HCT116 (cell line): ENCODE results near the gene KAZN. TPM values are rescaled to one million over a fixed set of nuclear protein-coding genes. Genes with fewer than 3 reads are reported as not detected.
A peak's percentile ranks its signal among the peaks of the same experiment; 100 is the strongest.

Experiments
- ATAC-seq: fragments of 200-7000 bp; cut with Tn5 transposase; 2 replicates; pipeline ENCODE4 v1.9.1; 2020; ENCODE audit warnings: mild to moderate bottlenecking, moderate library complexity
- BruUV-seq: library from RNA; stranded (reverse); fragments of 400-500 nt; replicated peaks from 2 replicates; lab custom pipeline; 2021; lab: Mats Ljungman, UMichigan
- CTCF ChIA-PET: fragments of 300-600 bp; sonication (Branson Sonifier 250); formaldehyde crosslinking; loops from one replicate; lab custom pipeline; 2021; ENCODE audit warnings: antibody characterized with exemption; lab: Charles Lee
- POLR2A ChIA-PET: fragments of 300-600, 350-600 bp; sonication (Branson Sonifier 250); formaldehyde crosslinking; loops from one replicate; lab custom pipeline; 2021; ENCODE audit warnings: antibody characterized with exemption; lab: Charles Lee
- RAD21 ChIA-PET, 2 experiments: fragments of 300-600 bp; sonication (Branson Sonifier 250); formaldehyde crosslinking; loops; one replicate each; lab custom pipeline; 2023; ENCODE audit warnings: low total read pairs in 2 of 2; ENCODE audit not compliant: uncharacterized antibody in 2 of 2, unreplicated experiment in 2 of 2, low non-redundant PET in 1 of 2; lab: Charles Lee
- DNase-seq: peaks from one replicate; pipeline ENCODE4 v3.0.0-alpha.2; 2010; ENCODE audit warnings: low read depth, low spot score
- H2AFZ ChIP-seq: fragments of 200-600 bp; shearing (Covaris generic), sonication (generic); 2 replicates; pipeline ENCODE4 v1.6.1; 2017; ENCODE audit warnings: low read depth, mixed run types, mixed read lengths, antibody characterized with exemption, low read length; ENCODE audit not compliant: poor library complexity, severe bottlenecking
- H3K27ac ChIP-seq: 2 replicates; pipeline ENCODE4 v1.5.1; 2012; ENCODE audit warnings: low read depth, low read length
- H3K27me3 ChIP-seq: fragments of 200-600 bp; sonication (generic); 2 replicates; pipeline ENCODE4 v1.6.1; 2016; ENCODE audit warnings: mixed run types, low read length, mixed read lengths; ENCODE audit not compliant: insufficient read depth
- H3K36me3 ChIP-seq, 2 experiments: fragments of 200-500 bp in 1 of 2; fragments of 200-600 bp in 1 of 2; sonication (Bioruptor generic) in 1 of 2; sonication (generic) in 1 of 2; 2 replicates each; pipeline versions ENCODE4 v1.5.1 to v1.6.1; 2014 to 2016; ENCODE audit warnings: low read length in 2 of 2, inconsistent platforms in 1 of 2, mixed read lengths in 1 of 2, mixed run types in 1 of 2; ENCODE audit not compliant: insufficient read depth in 2 of 2, control insufficient read depth in 1 of 2
- H3K4me1 ChIP-seq, 2 experiments: fragments of 200-600 bp in 1 of 2; sonication (generic) in 1 of 2; 2 replicates each; pipeline versions ENCODE4 v1.5.1 to v1.6.1; 2012 to 2017; ENCODE audit warnings: low read length in 2 of 2, inconsistent platforms in 1 of 2, mild to moderate bottlenecking in 1 of 2, mixed read lengths in 1 of 2, mixed run types in 1 of 2, moderate library complexity in 1 of 2; ENCODE audit not compliant: insufficient read depth in 2 of 2, control insufficient read depth in 1 of 2
- H3K4me2 ChIP-seq: fragments of 200-600 bp; sonication (generic); 2 replicates; pipeline ENCODE4 v1.6.1; 2017; ENCODE audit warnings: mixed run types, low read length, mixed read lengths
- H3K4me3 ChIP-seq, 2 experiments: fragments of 200-600 bp in 1 of 2; sonication (generic) in 1 of 2; replicated peaks in 1 of 2; 2 replicates each; pipeline ENCODE4 v1.5.1; 2011 to 2016; ENCODE audit warnings: low read length in 2 of 2, control low read depth in 1 of 2, low read depth in 1 of 2, mild to moderate bottlenecking in 1 of 2, mixed read lengths in 1 of 2, mixed run types in 1 of 2
- H3K79me2 ChIP-seq: fragments of 200-600 bp; sonication (generic); 2 replicates; pipeline ENCODE4 v1.6.1; 2017; ENCODE audit warnings: mild to moderate bottlenecking, mixed run types, low read length, moderate library complexity, mixed read lengths; ENCODE audit not compliant: insufficient read depth
- H3K9ac ChIP-seq: fragments of 200-600 bp; sonication (generic); 2 replicates; pipeline ENCODE4 v1.6.1; 2016; ENCODE audit warnings: low read length, mixed read lengths
- H3K9me2 ChIP-seq: fragments of 200-600 bp; sonication (generic), shearing (Covaris generic); 2 replicates; pipeline ENCODE4 v1.6.1; 2017; ENCODE audit warnings: mixed run types, mild to moderate bottlenecking, moderate library complexity; ENCODE audit not compliant: insufficient read depth
- H3K9me3 ChIP-seq, 2 experiments: fragments of 200-500 bp in 1 of 2; fragments of 200-600 bp in 1 of 2; sonication (Bioruptor generic) in 1 of 2; sonication (generic) in 1 of 2; 2 replicates each; pipeline ENCODE4 v1.6.1; 2014 to 2017; ENCODE audit warnings: low read length in 2 of 2, mixed read lengths in 2 of 2, inconsistent platforms in 1 of 2, low read depth in 1 of 2, mild to moderate bottlenecking in 1 of 2, mixed run types in 1 of 2, moderate library complexity in 1 of 2; ENCODE audit not compliant: control insufficient read depth in 1 of 2, insufficient read depth in 1 of 2
- H4K20me1 ChIP-seq: fragments of 200-600 bp; sonication (generic), shearing (Covaris generic); 2 replicates; pipeline ENCODE4 v1.6.1; 2017; ENCODE audit warnings: mixed run types, mild to moderate bottlenecking, moderate library complexity; ENCODE audit not compliant: insufficient read depth
- CBX3 ChIP-seq: IDR thresholded peaks from 2 replicates; pipeline ENCODE4 v1.6.1; 2012; ENCODE audit warnings: low read depth
- CTCF ChIP-seq, 3 experiments: fragments of 200-600 bp in 1 of 3; sonication (generic) in 1 of 3; IDR thresholded peaks in 2 of 3; conservative IDR thresholded peaks in 1 of 3; 2 replicates each; pipeline ENCODE4 v1.5.1; 2012 to 2017; ENCODE audit warnings: low read depth in 2 of 3, low read length in 2 of 3, antibody characterized with exemption in 1 of 3, borderline replicate concordance in 1 of 3, control low read depth in 1 of 3, mild to moderate bottlenecking in 1 of 3, mixed read lengths in 1 of 3, mixed run types in 1 of 3, moderate library complexity in 1 of 3; ENCODE audit not compliant: insufficient read depth in 1 of 3
- EGR1 ChIP-seq: IDR thresholded peaks from 2 replicates; pipeline ENCODE4 v1.6.1; 2012; ENCODE audit warnings: low read depth
- EZH2phosphoT487 ChIP-seq: fragments of 200-600 bp; IDR thresholded peaks from 2 replicates; pipeline ENCODE4 v1.6.1; 2018; ENCODE audit warnings: antibody characterized with exemption, borderline replicate concordance
- RAD21 ChIP-seq: IDR thresholded peaks from 2 replicates; pipeline ENCODE4 v1.6.1; 2012; ENCODE audit warnings: low read depth, mild to moderate bottlenecking
- SIN3A ChIP-seq: IDR thresholded peaks from 2 replicates; pipeline ENCODE4 v1.6.1; 2012; ENCODE audit warnings: low read depth
- SP1 ChIP-seq: IDR thresholded peaks from 2 replicates; pipeline ENCODE4 v1.6.1; 2012; ENCODE audit warnings: low read depth
- TCF7L2 ChIP-seq: IDR thresholded peaks from 2 replicates; pipeline ENCODE4 v1.7.0; 2011; ENCODE audit warnings: borderline replicate concordance, inconsistent platforms; ENCODE audit not compliant: insufficient read depth, insufficient read length; ENCODE audit errors: extremely low read depth
- YY1 ChIP-seq: IDR thresholded peaks from 2 replicates; pipeline ENCODE4 v1.6.1; 2011; ENCODE audit warnings: low read length, low read depth, moderate library complexity, mild to moderate bottlenecking; ENCODE audit not compliant: insufficient replicate concordance; ENCODE audit errors: extremely low read depth
- ZNF274 ChIP-seq: fragments of 200-500 bp; sonication (Bioruptor generic); IDR thresholded peaks from 2 replicates; pipeline ENCODE4 v1.6.1; 2014; ENCODE audit warnings: mild to moderate bottlenecking, low read depth, low read length, inconsistent platforms
- intact Hi-C: fragments of 100-400 bp; cut with micrococcal nuclease; formaldehyde crosslinking; loops from 2 replicates; pipeline ENCODE4 v1.10.0; 2022
- total RNA-seq: library from RNA; stranded (reverse); gene quantifications from one replicate; pipeline ENCODE4 v1.2.1, GENCODE V29; 2021; ENCODE audit not compliant: unreplicated experiment

The KAZN gene
- total RNA-seq, 1 experiment from 2014 or later, result 13.4 TPM

GRCh38 chr1:14567056-14567455 lies 31.4 kb upstream of the KAZN start:
- ATAC-seq (peak; percentile 71; the same call in 1 of the 2 replicates), DNase-seq (peak; percentile 8)
- no TSS peak for BruUV-seq
- Histone ChIP-seq H3K9me3 (no peaks in the 10 kb centered on the region), H3K4me3 (no peak overlapping the region), H3K4me1 (no peaks in the 10 kb centered on the region), H3K36me3 (no peaks in the 10 kb centered on the region), H3K27ac (no peak overlapping the region), H3K9ac (no peak overlapping the region), H3K79me2 (no peaks in the 10 kb centered on the region), H4K20me1 (no peaks in the 10 kb centered on the region), H3K9me2 (no peaks in the 10 kb centered on the region), H3K27me3 (no peaks in the 10 kb centered on the region), H3K4me2 (no peak overlapping the region), H2AFZ (no peak overlapping the region)
- intact Hi-C loops, result loop anchor here (1.0 to 10.0 kb wide), 5 partner anchors 283 to 738 kb away; no protein-coding TSS in a partner anchor
- CTCF ChIA-PET, result no interaction called here
- RAD21 ChIA-PET, result no interaction called here
- TF ChIP-seq YY1, result no peak
- TF ChIP-seq RAD21, result peak; percentile 67
- peak; percentile 32 to 50 (median 33); a peak in 5 of 6 replicates for TF ChIP-seq CTCF (IDR thresholded peaks at IDR 0.05 in 2 of 3, conservative IDR thresholded peaks at IDR 0.05 in 1 of 3; ENCODE audit: borderline replicate concordance in 1 of 3, insufficient read depth in 1 of 3, low read depth in 2 of 3, low read length in 2 of 3)
- TF ChIP-seq EZH2phosphoT487, result no peak
- POLR2A ChIA-PET, result no interaction called here

GRCh38 chr1:14567903-14568302 lies 30.6 kb upstream of the KAZN start:
- CTCF ChIA-PET, result no interaction called here
- DNase-seq, result no peak
- no peak overlapping the region for H3K9ac ChIP-seq
- POLR2A ChIA-PET, result no interaction called here
- no peaks in the 10 kb centered on the region for H3K79me2 ChIP-seq
- no peak overlapping the region for H3K4me2 ChIP-seq
- no peaks in the 10 kb centered on the region for H3K4me1 ChIP-seq
- H2AFZ ChIP-seq, result no peak overlapping the region
- TF ChIP-seq EGR1 (no peak), CTCF (IDR thresholded peaks at IDR 0.05 in 2 of 3, conservative IDR thresholded peaks at IDR 0.05 in 1 of 3; ENCODE audit: borderline replicate concordance in 1 of 3, insufficient read depth in 1 of 3, low read depth in 2 of 3, low read length in 2 of 3) (no peak), CBX3 (no peak), ZNF274 (no peak), SIN3A (no peak), TCF7L2 (no peak), SP1 (no peak)
- no peaks in the 10 kb centered on the region for H3K36me3 ChIP-seq
- no peaks in the 10 kb centered on the region for H3K27me3 ChIP-seq
- H4K20me1 ChIP-seq, result no peaks in the 10 kb centered on the region
- no peak overlapping the region for H3K27ac ChIP-seq
- intact Hi-C loops, result loop anchor here (1.0 to 10.0 kb wide), 5 partner anchors 282 to 737 kb away; no protein-coding TSS in a partner anchor
- ATAC-seq, result no peak
- no peaks in the 10 kb centered on the region for H3K9me3 ChIP-seq
- H3K9me2 ChIP-seq, result no peaks in the 10 kb centered on the region
- RAD21 ChIA-PET, result no interaction called here
- no TSS peak for BruUV-seq
- no peak overlapping the region for H3K4me3 ChIP-seq
